K562 (cell line): ENCODE data around the gene DEF6. TPM values are rescaled to one million over a fixed set of nuclear protein-coding genes. Genes with fewer than 3 reads are reported as not detected.
A peak's percentile ranks its signal among the peaks of the same experiment; 100 is the strongest.

ENCODE experiments used
- ARID1B ChIP-seq: fragments of 450-650 bp; IDR thresholded peaks from 2 replicates; pipeline ENCODE4 v1.6.1; 2016; ENCODE audit warnings: antibody characterized with exemption, mild to moderate bottlenecking, inconsistent platforms
- CC2D1A ChIP-seq: fragments of 450-650 bp; IDR thresholded peaks from 2 replicates; pipeline ENCODE4 v1.6.1; 2017; ENCODE audit warnings: mild to moderate bottlenecking
- TAF7 ChIP-seq: fragments of 450-650 bp; IDR thresholded peaks from 2 replicates; pipeline ENCODE4 v1.6.1; 2016; ENCODE audit warnings: missing genetic modification characterization, missing compliant biosample characterization
- TOE1 ChIP-seq, 2 experiments: fragments of 450-650 bp in 1 of 2; sonication (generic) in 1 of 2; formaldehyde crosslinking in 1 of 2; IDR thresholded peaks; 2 replicates each; pipeline versions ENCODE4 v1.7.1 to v1.8.0; 2016 to 2022; ENCODE audit warnings: borderline replicate concordance in 2 of 2, mild to moderate bottlenecking in 2 of 2, antibody characterized with exemption in 1 of 2, inconsistent platforms in 1 of 2, low read depth in 1 of 2, missing genetic modification reagents in 1 of 2, moderate library complexity in 1 of 2
- XRCC3 ChIP-seq: fragments of 450-650 bp; IDR thresholded peaks from 2 replicates; pipeline ENCODE4 v1.6.1; 2017; ENCODE audit warnings: mild to moderate bottlenecking, moderate library complexity
- ZNF24 ChIP-seq: fragments of 450-650 bp; IDR thresholded peaks from 2 replicates; pipeline ENCODE4 v1.6.1; 2016
- ZNF431 ChIP-seq: sonication (generic); formaldehyde crosslinking; IDR thresholded peaks from 2 replicates; pipeline ENCODE4 v1.8.0; 2022; ENCODE audit warnings: mild to moderate bottlenecking, missing genetic modification reagents
- ZNF79 ChIP-seq: fragments of 250-450 bp; sonication (Bioruptor Pico); IDR thresholded peaks from 2 replicates; pipeline ENCODE4 v1.4.0; 2020; ENCODE audit warnings: low read depth, mild to moderate bottlenecking, moderate library complexity
- polyA plus RNA-seq, 8 experiments: library from polyadenylated mRNA; depleted of rRNA in 4 of 8; stranded (reverse) in 5 of 8; unstranded in 3 of 8; fragments of >200 nt; fragmentation: Nextera tagmentation in 2 of 8; fragmentation: Illumina TruSeq in 1 of 8; extraction: Ambion mirVana in 2 of 8; extraction: Trizol in 1 of 8; gene quantifications; 2 replicates each; pipeline versions ENCODE4 v1.2.1 to v1.2.3, GENCODE V29; 2011 to 2014; ENCODE audit warnings: inconsistent platforms in 1 of 8, missing spikeins in 1 of 8
- total RNA-seq, 7 experiments: library from RNA; depleted of rRNA in 6 of 7; stranded (reverse); fragments of >200 nt in 6 of 7; fragmentation: Illumina TruSeq in 2 of 7; extraction: Trizol in 2 of 7; gene quantifications; 2 replicates each; pipeline versions ENCODE4 v1.2.1 to v1.2.3, GENCODE V29; 2011 to 2021; ENCODE audit warnings: low replicate concordance in 1 of 7
- TF ChIP-seq, protein P1 (sequence below): sonication (generic); formaldehyde crosslinking; IDR thresholded peaks from 2 replicates; pipeline ENCODE4 v1.8.0; 2022; ENCODE audit warnings: missing genetic modification reagents, mild to moderate bottlenecking, moderate library complexity, borderline replicate concordance
- TF ChIP-seq, protein P2 (sequence below): sonication (generic); formaldehyde crosslinking; IDR thresholded peaks from 2 replicates; pipeline ENCODE4 v1.8.0; 2023; ENCODE audit warnings: mild to moderate bottlenecking, missing genetic modification reagents
- TF ChIP-seq, protein P3 (sequence below): fragments of 450-650 bp; IDR thresholded peaks from 2 replicates; pipeline ENCODE4 v1.7.0; 2016; ENCODE audit warnings: borderline replicate concordance
- TF ChIP-seq, protein P4 (sequence below): sonication (generic); formaldehyde crosslinking; IDR thresholded peaks from 2 replicates; pipeline ENCODE4 v1.8.0; 2022; ENCODE audit warnings: missing genetic modification reagents, mild to moderate bottlenecking, borderline replicate concordance
- TF ChIP-seq, protein P5 (sequence below), 3 experiments: fragments of 200-800 bp in 1 of 3; sonication (Bioruptor generic) in 1 of 3; sonication (generic) in 1 of 3; formaldehyde crosslinking in 1 of 3; IDR thresholded peaks; 2 replicates each; pipeline versions ENCODE4 v1.6.1 to v1.8.0; 2016 to 2022; ENCODE audit warnings: mild to moderate bottlenecking in 2 of 3, missing compliant biosample characterization in 2 of 3, missing genetic modification characterization in 2 of 3, missing genetic modification reagents in 1 of 3
- TF ChIP-seq, protein P6 (sequence below): fragments of 450-650 bp; IDR thresholded peaks from 2 replicates; pipeline ENCODE4 v1.6.1; 2017; ENCODE audit warnings: mild to moderate bottlenecking, moderate library complexity

The DEF6 gene
- total and polyA plus RNA-seq, 9 of the 15 experiments (the other 6 are each of a cell fraction or from before 2014, with no cell fraction given), result 1.3 to 44.6 (median 22.7) TPM

DNA sequence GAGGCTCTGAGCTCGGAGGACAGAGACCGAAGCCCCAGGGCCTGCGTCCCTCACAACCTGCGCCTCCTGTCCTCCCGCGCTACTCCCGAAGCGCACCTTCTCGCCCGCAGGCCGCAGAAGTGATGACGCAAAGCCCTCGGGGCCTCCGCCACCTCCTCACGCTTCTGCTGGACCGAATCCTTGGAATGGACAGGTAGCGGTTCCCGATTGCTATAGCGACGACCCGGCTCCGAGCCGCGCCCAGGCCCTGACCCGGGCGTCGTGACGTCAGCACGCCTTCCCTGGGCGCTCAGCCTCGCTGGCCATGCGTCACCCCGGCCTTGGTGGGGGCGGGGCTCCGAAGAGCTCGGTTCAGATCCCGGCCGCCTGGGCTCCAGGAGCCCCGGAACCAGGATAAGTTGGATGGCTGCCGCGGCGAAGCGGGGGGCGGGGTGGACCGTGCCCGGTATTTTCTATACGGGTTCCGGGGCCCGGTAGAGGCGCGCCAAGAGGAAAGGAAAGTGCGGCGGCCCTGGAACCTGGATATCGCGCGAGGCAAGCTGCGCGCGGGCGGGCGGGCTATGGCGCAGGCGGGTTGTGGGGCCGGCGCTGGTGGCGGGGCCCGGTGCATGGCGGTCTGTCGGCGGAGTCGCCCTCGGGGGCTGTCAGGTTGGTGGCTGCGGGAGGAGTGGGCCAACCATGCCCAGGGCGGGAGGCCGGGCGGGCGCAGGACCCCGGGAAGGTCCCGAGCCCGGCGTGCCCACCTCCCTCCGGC is 38.2 kb upstream of the DEF6 start, which contains the start of gene ZNF76 (continued):
- TF ChIP-seq, protein P1, sequence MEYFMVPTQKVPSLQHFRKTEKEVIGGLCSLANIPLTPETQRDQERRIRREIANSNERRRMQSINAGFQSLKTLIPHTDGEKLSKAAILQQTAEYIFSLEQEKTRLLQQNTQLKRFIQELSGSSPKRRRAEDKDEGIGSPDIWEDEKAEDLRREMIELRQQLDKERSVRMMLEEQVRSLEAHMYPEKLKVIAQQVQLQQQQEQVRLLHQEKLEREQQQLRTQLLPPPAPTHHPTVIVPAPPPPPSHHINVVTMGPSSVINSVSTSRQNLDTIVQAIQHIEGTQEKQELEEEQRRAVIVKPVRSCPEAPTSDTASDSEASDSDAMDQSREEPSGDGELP (CRISPR knock-in tag), result peak; percentile 96
- TF ChIP-seq, protein P2, sequence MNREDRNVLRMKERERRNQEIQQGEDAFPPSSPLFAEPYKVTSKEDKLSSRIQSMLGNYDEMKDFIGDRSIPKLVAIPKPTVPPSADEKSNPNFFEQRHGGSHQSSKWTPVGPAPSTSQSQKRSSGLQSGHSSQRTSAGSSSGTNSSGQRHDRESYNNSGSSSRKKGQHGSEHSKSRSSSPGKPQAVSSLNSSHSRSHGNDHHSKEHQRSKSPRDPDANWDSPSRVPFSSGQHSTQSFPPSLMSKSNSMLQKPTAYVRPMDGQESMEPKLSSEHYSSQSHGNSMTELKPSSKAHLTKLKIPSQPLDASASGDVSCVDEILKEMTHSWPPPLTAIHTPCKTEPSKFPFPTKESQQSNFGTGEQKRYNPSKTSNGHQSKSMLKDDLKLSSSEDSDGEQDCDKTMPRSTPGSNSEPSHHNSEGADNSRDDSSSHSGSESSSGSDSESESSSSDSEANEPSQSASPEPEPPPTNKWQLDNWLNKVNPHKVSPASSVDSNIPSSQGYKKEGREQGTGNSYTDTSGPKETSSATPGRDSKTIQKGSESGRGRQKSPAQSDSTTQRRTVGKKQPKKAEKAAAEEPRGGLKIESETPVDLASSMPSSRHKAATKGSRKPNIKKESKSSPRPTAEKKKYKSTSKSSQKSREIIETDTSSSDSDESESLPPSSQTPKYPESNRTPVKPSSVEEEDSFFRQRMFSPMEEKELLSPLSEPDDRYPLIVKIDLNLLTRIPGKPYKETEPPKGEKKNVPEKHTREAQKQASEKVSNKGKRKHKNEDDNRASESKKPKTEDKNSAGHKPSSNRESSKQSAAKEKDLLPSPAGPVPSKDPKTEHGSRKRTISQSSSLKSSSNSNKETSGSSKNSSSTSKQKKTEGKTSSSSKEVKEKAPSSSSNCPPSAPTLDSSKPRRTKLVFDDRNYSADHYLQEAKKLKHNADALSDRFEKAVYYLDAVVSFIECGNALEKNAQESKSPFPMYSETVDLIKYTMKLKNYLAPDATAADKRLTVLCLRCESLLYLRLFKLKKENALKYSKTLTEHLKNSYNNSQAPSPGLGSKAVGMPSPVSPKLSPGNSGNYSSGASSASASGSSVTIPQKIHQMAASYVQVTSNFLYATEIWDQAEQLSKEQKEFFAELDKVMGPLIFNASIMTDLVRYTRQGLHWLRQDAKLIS, result peak; percentile 95
- TF ChIP-seq TOE1 (IDR thresholded peaks at IDR 0.05; ENCODE audit: borderline replicate concordance) (peak; percentile 66; the same call in 1 of the 2 replicates), TOE1 (CRISPR knock-in tag; IDR thresholded peaks at IDR 0.05; ENCODE audit: borderline replicate concordance, low read depth) (no peak; the same call in 1 of the 2 replicates), XRCC3 (no peak), TAF7 (peak; percentile 45; the same call in 1 of the 2 replicates), ZNF79 (CRISPR knock-in tag) (no peak), ZNF431 (CRISPR knock-in tag) (no peak), CC2D1A (no peak), ARID1B (peak; percentile 65), ZNF24 (no peak; the same call in none of the 2 replicates)
- TF ChIP-seq, protein P3, sequence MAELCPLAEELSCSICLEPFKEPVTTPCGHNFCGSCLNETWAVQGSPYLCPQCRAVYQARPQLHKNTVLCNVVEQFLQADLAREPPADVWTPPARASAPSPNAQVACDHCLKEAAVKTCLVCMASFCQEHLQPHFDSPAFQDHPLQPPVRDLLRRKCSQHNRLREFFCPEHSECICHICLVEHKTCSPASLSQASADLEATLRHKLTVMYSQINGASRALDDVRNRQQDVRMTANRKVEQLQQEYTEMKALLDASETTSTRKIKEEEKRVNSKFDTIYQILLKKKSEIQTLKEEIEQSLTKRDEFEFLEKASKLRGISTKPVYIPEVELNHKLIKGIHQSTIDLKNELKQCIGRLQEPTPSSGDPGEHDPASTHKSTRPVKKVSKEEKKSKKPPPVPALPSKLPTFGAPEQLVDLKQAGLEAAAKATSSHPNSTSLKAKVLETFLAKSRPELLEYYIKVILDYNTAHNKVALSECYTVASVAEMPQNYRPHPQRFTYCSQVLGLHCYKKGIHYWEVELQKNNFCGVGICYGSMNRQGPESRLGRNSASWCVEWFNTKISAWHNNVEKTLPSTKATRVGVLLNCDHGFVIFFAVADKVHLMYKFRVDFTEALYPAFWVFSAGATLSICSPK, result no peak
- TF ChIP-seq, protein P4, sequence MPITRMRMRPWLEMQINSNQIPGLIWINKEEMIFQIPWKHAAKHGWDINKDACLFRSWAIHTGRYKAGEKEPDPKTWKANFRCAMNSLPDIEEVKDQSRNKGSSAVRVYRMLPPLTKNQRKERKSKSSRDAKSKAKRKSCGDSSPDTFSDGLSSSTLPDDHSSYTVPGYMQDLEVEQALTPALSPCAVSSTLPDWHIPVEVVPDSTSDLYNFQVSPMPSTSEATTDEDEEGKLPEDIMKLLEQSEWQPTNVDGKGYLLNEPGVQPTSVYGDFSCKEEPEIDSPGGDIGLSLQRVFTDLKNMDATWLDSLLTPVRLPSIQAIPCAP (CRISPR knock-in tag), result no peak
- TF ChIP-seq, protein P5, sequence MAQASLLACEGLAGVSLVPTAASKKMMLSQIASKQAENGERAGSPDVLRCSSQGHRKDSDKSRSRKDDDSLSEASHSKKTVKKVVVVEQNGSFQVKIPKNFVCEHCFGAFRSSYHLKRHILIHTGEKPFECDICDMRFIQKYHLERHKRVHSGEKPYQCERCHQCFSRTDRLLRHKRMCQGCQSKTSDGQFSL (CRISPR knock-in tag; IDR thresholded peaks at IDR 0.05), result no peak
- TF ChIP-seq, protein P5 (tag; IDR thresholded peaks at IDR 0.05), result no peak
- TF ChIP-seq, protein P6, sequence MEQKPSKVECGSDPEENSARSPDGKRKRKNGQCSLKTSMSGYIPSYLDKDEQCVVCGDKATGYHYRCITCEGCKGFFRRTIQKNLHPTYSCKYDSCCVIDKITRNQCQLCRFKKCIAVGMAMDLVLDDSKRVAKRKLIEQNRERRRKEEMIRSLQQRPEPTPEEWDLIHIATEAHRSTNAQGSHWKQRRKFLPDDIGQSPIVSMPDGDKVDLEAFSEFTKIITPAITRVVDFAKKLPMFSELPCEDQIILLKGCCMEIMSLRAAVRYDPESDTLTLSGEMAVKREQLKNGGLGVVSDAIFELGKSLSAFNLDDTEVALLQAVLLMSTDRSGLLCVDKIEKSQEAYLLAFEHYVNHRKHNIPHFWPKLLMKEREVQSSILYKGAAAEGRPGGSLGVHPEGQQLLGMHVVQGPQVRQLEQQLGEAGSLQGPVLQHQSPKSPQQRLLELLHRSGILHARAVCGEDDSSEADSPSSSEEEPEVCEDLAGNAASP, result no peak
